Measurements from ENCODE around the gene CACNA1C.

CACNA1C gene

DNA sequence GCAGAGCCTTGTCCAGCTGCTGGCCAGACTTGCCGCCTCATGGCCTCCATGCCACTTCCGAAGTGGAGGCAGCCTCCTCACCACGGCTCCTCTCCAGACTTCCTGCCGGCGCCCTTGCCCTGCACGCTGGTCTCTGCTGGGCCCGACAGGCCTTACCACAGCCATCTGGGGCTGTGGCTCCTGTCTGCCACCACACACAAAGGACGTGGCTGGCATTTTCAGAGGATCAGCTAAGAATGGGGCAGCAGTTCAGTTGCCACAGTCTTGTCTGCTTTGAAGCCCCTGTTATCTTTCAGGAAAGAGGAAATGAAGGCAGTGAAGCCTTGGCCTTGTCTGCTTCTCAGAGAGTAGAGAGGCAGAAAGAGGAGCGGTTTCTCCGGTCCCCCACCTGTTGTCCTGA, 564.0 kb downstream of the CACNA1C start:
- no peak for DNase-seq

DNA sequence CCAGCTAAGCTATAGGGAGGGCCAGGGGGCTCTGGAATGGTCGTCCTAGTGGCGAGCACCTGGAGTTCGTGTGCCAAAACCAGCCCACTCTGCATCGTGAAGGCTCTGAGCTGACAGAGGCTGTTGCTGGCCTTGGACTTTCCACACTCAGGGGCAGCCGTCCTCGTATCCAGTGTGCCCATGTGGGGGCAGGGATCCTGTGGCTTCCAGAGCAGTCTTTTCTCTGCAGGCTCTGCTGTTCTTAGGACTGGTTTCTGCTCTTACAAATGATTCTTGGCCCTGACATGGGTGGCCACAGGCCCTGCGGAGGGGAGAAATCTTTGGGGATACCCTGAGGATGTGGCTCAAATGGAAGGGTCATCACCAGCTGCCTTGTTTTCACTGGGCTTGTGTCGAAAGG, 564.6 kb downstream of the CACNA1C start:
- no peak for DNase-seq

DNA sequence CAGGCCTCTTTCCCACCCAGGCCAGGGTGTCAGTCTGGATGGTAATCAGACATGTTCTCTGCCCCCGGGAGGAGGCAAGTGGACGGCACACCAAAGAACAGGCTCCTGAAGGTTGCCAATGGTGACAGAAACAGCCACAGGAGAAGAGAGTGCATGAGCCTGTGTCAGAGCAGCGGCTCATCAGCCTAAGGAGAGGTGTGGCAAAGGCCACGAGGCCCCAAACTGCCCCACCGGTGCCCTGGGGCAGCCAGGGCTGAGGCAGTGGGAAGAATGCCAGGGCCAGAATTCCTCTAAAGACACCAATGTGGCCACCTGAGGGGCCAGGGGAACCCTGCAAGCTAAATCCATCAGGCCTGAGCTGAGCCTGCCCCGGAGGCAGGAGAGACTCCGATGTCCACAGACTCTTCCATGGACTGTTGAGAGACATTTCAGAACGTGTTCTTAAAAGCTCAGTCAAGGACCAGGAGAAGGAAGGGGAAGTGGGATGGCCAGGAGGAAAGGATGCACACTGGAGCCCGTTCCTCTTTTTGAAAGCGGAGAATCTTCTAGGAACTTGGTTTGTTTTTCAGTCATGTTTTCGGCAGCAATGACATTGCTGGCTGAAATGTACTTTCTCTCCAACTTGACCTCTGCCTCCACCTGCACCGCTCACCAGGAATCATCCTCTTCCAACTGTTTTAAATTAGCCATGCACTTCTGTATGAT, 565.7 kb downstream of the CACNA1C start:
- no peak for DNase-seq

DNA sequence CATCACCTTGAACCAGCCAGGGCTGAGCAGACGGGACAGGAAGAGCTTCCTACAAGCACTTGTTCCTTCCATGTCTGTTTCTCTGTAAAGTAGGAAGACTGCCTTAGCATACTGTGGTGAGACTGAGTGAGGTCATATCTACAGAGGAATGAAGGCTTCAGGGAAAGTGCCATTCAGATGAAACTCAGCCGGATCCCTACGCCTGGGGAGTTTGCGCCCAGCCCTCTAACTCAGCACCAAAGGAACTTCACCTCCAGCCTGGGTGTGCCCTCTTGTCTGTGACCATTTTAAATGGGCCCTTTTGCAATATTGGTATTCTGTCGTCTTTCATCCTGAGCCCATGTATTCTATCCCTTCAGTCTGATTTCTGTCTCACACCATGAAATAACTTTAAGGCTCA, 566.3 kb downstream of the CACNA1C start:
- no peak for DNase-seq

DNA sequence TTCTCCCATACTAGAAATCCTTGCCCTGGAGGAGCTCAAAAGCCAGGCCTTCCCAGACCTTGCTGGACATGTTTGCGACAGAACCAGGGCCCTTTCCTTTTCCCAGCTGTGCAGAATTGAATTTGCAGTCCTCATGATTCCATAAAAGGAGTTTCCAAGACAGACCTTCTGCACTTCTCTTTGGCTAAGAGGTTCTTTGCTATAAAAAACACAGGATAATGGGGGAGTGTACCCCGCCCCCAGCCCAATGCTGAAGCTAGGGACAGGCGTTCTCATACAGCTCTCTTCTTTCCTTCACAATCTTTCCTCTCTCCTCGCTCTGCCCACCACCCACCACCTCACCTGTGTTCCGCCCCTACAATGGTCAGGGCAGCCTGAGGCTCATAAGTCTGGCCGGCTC, 569.7 kb downstream of the CACNA1C start:
- no peak for DNase-seq

DNA sequence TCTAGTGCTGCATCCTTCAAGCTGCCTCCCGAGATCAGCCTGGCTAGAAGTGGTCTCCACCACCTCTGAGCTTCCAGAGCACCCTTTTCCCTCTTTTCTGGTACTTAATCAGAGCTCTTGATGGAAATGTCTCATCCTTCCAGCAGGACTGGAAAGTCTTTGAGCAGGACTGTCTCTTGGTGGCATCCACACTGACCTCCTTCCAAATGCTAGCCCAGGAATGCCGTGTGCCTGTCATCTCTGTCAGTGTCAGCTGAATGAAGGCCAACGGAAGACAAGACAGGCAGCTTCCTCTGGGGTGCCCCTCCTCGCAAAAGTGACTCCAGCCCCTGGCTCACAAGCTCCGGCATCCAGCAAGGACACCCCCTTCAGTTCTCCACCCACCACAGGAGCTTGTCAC, 570.7 kb downstream of the CACNA1C start:
- no peak for DNase-seq

DNA sequence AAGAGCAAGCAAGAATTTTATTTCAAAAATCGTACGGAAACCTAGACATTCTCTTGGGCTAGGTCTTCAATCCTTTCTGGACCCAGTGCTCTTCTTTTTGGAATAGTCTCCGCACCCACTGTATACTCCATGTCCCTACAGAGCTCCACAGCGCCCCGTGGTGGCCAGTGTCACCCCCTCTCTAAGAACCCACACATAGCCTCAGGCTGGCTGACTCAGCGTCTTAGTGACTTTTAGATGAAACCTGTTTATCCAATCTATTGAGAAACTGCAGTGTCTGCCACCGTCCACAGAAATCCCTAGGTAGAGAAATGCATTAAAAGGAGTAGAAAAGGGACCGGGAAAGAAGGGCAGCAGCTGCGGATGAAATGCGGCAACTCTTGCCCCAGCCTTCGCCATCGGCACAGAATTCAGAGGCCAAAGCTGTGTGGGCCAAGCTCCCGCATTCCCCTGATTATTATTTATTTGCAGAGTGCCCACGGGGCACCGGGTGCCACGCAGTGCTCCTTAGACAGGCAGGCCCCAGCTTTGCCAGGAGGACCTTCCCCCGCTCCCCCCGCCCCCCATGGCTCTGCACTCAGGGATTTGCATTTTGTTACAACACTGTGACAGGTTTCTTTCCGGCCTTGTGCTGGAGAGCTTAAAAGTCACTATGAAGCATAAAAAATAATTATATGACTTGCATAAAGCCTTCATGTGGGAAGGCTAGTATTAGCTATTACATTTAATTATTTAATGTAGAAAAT, 571.9 kb downstream of the CACNA1C start:
- no peak for DNase-seq

DNA sequence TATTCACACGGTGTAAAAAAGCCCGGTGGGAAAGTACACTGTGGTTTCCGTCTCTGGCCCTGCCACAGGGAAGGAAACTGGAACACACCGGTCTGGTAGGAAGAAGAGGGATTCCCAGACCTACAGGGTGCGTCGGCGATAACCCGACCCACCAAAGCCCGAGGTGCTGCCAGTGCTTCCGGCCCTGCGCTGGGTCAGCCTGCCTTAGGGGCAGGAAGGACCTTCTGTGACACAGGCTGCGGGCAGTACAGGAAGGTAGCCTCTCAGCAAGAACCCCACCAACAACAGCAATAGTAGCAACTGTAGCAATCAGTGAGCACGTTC, 572.5 kb downstream of the CACNA1C start:
- no peak for DNase-seq

DNA sequence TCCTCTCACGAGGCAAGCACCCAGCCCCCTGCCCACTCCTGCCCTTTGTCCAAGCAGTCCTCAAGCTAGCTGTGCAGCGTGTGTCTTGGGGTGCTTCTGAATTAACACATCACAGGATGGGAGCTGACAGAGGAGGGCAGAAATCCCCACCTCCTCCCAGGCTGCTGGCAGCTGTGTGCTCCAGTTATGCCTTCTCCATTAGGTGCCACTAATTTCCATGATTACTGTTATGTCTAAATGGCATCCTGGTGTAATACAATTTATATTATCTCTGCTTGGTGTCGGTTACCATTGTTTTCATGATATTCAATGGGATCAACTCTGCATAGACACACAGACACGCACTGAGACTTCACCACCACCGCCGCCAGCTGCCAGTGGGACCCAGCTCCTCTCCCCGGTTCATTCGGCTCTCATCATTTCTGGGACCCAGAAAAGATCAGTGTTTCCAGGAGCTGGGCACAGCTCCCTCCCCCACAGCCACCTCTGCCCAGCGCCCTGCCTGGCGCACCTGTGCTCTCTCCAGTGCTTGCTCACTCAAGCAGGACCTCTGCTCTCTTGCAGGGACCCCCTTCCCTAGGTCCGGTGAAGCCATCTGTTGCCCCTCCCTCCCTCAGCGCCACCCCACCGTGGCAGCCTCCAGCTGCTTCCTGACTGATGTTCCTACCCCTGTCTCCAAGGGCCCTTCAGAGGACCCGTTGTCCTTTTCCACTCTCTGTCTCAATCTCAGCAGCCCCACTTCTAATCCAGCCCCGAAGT, 574.5 kb downstream of the CACNA1C start:
- DNase-seq = peak; percentile 73

DNA sequence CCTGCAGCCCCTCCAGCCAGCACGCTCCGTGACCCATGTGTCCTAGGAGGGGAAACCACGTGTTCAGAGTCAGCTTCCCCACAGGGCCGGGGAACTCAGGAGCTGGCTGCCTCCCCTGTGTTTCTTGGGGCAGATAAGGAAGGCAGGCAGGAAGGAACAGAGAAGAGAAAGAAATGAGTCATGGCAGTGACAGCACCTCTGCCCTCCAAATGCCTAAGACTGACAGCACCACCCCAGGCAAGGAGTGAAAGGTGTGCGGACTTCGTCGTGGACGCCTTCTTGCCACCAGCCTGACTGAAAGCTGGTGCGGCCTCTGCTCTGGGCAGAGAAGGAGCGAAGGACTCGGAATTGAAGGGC, 575.0 kb downstream of the CACNA1C start:
- no peak for DNase-seq

DNA sequence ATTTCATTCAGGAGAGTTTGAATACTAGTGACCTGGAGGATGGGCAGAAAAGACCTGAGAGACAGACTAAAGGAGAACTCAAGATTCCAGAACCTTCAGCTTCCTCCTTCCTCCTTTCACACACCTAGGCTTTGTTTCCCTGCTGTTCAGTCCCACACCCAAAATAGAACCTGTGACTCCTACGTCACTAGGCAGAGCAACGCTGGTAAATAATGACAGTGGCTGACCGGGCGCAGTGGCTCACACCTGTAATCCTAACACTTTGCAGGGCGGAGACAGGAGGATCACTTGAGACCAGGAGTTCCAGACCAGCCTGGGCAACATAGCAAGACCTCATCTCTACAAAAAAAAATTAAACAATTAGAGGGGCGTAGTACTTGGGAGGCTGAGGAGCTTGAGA, 575.6 kb downstream of the CACNA1C start:
- DNase-seq = no peak

DNA sequence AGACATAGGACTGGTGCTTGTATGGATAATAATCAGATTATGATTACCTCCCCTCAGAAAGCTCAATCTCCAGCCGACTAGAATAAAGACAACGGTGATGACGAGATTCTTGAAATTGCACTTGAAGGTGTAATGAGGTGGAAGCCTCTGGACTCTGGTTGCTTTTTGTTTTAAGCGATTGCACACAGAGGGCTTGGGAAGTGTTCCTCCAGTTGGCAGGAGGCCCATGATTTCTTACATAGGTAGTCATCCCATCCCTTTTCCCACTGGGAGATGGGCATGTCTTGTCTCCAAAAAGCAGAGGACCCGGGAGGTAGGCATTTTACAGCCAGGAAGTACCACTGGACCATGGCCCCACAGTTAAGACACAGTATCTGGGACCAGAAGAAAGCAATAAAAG, 576.3 kb downstream of the CACNA1C start:
- DNase-seq = no peak

DNA sequence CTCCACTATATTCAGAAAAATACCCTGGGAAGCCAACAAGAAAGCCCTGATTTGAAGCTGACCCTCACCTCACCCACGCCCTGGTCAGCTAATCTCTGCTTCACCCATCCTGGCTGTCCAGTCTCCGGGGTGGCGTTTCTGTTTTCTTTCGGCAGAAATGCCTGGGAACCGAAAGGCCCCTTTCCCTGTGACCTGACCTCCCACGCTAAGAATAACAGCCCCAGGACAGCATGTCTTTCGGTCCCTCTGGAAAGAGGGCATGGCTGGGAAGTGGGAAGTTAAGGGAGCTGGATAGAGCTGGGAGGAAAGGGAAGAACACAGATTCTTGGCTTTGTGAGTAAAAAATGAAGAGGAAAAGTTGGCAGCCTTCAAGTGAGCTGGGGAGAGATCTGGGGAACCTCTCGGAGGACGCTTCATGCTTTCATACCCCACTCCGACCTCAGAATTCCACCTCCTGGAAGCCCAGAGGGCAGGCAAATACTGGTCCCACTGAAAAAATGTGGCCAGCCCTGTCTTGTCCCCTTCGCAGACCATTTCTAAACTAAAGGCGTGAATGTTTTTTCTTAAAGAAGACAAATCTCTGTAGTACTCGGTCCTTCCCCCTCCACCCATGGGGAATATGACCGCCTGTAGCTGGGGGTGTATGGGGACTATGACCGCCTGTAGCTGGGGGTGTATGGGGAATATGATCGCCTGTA, 579.0 kb downstream of the CACNA1C start:
- DNase-seq = no peak

DNA sequence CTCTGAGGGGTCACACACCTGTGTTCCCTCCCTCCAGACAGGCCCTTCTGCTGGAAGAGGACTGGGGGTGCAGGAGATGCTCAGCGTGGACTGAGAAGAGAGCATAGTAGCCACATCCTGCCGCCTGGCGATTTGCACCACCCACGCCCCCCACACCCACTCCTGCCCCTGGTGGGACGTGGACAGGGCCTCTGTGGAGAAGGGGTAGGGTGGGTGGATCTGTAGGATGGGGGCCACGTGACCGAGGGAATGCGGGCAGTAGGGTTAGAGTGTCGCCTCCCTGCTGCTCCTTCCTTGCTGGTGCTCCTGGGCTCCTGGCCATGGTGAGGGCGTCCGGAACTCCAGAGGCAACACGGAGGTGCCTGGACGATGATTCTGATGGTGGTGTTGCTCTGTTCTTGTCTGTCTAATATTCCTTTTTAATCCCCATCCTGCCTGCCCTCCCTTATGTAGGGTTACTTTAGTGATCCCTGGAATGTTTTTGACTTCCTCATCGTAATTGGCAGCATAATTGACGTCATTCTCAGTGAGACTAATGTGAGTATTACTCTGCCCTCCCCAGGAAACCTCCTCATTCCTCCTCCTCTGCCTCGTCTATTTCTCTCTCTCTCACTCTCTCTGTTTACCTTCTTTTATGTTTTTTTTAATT, 580.5 kb downstream of the CACNA1C start:
- no peak for DNase-seq

DNA sequence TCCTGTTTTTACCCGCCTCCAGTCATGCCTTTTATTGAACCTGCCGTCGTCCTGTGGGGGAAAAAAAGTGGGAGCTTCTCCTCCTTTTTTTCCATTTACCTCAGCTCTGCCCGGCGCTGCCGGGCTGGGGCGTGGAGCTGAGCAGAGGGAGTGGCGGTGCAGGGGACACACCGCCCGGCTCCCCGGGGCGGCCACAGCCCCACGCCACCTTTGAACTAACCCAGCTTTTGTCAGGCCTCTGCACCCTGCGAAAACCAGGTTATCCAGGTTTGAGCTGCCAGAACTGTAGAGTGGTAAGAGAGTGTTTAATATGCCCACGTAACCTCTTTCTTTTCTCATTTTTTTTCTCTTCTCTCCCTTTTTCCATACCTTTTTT, 581.0 kb downstream of the CACNA1C start:
- DNase-seq = no peak

DNA sequence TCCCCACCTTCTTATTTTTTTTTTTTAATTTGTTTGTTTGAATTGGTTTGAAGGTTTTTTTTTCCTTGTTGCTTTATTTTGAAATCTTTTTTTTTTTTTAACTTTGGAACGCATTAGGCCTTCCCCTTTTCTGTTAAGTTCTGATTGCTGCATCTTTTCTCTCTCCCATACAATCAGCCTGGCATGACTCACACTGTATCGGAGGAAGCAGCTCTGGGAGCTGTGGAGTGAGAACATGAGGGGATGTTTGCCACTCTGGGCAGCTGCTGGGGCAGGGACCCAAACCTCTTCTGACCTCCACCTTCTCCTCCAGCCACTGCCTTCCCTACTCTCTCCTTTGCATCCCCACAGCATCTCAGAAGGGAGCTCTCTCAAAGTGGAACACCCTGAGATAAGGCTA, 581.7 kb downstream of the CACNA1C start:
- DNase-seq = no peak

DNA sequence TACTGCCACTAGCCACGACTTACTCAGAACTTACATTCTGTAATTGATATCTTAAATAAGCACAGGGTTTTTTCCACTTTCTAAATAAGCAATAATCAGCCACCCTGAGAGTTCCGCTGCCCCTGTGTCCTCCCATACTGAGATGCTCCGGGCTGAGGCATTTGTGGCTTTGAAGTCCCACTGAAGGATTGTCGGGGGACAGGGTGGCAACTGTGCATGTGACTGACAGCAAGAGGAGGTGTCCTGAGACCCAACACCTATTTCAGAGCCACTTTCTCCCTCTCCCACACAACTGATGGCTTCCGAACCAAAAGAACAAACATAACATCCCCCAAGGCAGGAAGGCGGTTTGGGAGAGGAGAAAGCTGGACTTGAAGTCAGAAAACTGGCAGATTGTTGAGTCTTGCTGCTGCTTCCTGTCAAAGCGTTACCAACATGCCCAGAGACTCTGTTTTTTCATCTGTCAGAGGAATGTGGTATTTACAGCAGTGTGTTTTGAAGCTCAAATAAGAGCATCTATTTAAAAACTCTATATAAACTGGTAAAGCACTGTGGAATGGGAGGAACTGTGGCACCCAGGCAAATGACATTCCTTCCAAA, 584.1 kb downstream of the CACNA1C start:
- DNase-seq = no peak

DNA sequence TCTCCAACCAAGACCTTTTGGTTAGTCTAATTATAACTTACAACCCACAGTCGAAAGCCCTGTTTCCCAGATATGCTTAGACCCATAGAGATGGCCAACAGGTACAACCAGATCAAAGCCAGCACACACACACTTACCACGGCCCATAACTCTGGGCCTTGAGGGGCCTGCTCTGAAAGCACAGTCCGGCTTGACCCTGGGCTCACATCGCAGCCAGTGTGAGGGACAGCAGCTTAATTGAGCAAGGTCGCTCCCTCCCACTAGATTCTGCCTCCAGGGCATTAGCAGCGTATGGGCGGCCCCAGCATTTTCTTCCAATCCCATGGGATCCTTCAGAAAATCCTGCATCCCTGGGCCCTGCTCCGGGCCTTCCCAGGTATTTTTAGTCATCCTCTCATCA, 584.6 kb downstream of the CACNA1C start:
- DNase-seq = no peak

DNA sequence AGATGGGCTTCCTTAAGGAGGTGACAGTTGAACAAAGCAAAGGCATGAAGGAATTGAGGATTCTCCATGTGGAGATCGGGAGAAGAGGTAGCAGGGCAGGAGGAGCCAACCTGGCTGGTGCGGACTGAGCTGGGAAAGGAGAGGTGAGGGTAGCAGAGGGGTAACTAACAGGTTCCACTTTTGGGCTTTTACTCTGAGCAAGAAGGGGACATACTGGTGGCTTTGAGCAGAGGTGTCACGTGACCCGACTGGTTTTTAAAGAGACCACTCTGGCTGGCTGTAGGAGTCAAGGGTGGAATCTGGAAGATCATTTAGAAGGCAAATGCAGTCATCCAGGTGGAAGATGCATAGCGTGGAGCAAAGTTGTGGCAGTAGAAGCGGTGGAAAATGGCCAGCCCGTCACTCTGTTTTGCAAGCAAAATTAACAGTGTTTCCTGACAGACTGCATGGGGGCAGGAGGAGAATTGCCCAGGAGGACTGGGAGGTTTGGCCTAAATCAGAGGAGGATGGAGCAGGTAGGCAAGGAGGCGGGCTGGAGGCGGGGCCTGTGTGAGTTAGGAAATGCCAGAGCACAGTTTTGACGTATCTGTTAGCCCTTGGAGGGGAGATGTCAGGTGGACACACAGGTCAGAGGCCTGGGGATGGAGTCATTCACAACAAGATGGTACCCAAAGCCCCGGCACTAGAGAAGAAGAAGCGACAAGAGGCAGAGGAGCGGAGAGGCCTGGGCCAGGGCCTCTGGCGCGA, 585.7 kb downstream of the CACNA1C start:
- no peak for DNase-seq

DNA sequence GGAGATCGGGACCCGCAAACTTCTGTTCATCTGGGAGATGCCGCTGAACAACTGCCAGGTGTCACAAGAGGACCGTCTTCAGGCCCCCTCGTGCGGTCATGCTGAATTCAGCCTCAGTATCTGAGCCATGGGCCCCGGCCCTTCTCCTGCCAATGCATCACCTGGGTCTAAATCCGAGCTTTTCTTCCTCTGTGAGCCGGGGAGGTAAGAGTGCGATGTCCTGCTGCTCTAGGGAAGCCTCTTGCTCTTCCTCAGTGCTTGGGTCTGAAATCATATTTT, 586.2 kb downstream of the CACNA1C start:
- no peak for DNase-seq

DNA sequence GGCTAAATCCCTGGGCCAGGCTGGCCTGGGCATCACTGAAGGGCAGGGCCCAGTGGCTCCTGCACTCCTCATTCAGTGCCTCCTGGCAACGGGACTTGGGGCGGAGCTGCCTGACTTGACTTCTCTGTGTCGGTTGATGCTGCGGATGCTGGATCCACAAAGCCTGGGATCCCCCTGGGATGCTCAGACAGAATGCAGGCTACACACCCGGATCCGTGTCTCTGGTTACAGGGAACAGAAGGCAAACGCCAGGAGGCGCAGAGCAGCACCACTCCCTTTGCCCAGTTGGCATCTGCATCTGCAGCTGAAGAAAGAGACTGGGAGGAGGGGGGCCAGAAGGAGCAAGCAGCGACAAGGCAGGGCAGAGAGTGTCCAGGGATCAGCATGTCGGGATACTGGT, 587.5 kb downstream of the CACNA1C start:
- no peak for DNase-seq

DNA sequence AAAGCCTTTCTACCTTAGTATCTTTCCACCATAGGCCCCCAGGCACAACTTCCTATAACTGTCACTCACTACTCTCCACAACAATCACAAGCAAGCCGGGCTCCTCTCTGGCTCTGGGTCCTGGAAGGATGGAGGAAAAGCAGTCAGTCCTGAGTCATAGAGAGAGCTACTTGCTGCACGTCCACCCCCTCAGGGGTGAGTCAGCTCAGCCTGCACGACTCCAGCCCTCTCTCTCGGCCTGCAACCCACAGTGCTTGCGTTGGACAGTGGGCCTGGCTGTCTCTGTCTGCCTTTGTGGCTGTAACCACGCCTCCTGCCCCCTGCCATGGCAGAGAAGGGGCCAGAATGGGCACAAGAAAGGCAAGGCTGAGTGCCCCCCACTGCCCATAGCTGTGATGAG, 587.9 kb downstream of the CACNA1C start:
- no peak for DNase-seq

All from NCI-H524 treated with DMSO at 0.1 percent for 48 hours (cell line).